HG02981 (cell line): ENCODE data around the gene SMIM7.

Source experiments
- ATAC-seq: cut with Tn5 transposase; IDR thresholded peaks from one replicate; pipeline ENCODE4 v1.9.1; 2021; ENCODE audit warnings: mild to moderate bottlenecking, moderate library complexity; ENCODE audit not compliant: unreplicated experiment

The SMIM7 gene

GRCh38 chr19:16598848-16599247, 61.1 kb downstream of the SMIM7 start:
- ATAC-seq = no peak

DNA sequence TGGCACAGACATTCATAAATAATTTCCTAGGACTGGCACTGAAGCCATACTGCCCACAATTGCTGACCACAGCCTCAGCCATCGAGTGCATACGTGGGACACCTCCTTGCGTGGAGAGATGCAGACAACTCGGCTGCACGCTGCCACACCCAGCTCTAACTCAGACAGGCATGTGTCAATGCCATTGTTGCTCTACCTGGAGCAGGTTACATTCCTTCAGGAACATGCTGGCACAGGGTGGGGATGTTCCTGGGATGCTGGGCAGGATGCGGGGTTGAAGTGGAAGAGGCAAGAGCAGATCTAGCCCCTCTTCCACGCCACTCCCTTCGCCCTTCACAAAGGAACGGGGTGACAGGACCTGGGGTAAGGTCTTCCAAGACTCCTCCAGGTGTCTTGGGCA, 63.5 kb downstream of the SMIM7 start:
- no peak for ATAC-seq
